DND-41 (cell line): ENCODE data around the gene LTBP3.

Experiments used
- CTCF ChIP-seq: IDR thresholded peaks from 2 replicates; pipeline ENCODE4 v1.5.1; 2012; ENCODE audit warnings: borderline replicate concordance, low read length, moderate library complexity, mild to moderate bottlenecking; ENCODE audit not compliant: poor library complexity, severe bottlenecking; ENCODE audit errors: extremely low read depth
- EZH2 ChIP-seq: IDR thresholded peaks from 3 replicates; pipeline ENCODE4 v1.6.1; 2012; ENCODE audit warnings: borderline replicate concordance, low read depth, mild to moderate bottlenecking, moderate library complexity, low read length, inconsistent platforms; ENCODE audit not compliant: severe bottlenecking

GRCh38 chr11:65555693-65556231, 2.4 kb downstream of the LTBP3 start:
- no peak for TF ChIP-seq CTCF
- no peak for TF ChIP-seq EZH2
